Lower leg skin (tissue), 3 donors: Measurements from ENCODE around the gene GPRC5D.

Experiments used
- CTCF ChIP-seq, 3 donors: fragments of 450-650 bp; IDR thresholded peaks; one replicate each; pipeline ENCODE4 v1.5.1; 2016; ENCODE audit warnings: antibody characterized with exemption in 3 of 3, mild to moderate bottlenecking in 3 of 3, moderate library complexity in 2 of 3
- POLR2A ChIP-seq, 2 donors: fragments of 450-650 bp; IDR thresholded peaks; one replicate each; pipeline ENCODE4 v1.6.1; 2016 to 2017; ENCODE audit warnings: antibody characterized with exemption in 2 of 2, mild to moderate bottlenecking in 1 of 2, moderate library complexity in 1 of 2

- TF ChIP-seq CTCF (IDR thresholded peaks at IDR 0.05) (no peak), POLR2A (IDR thresholded peaks at IDR 0.05) (no peak)
These were observed 47.4 kb upstream of the GPRC5D start for GRCh38 chr12:12999271-12999958.
